Activated CD4-positive, alpha-beta T cell treated with anti-CD3 and anti-CD28 coated beads, Interleukin-2, amount 50 U/mL, for 16 hours (primary cell): Measurements from ENCODE around the gene ZNF438.
"Not testable (repeated sequence)": the region's sequence is repeated elsewhere in the genome, so short reads cannot be mapped to it uniquely, and the experiment has no call there.

Experiments
- DNase-seq: peaks from one replicate; pipeline ENCODE4 v3.0.0-alpha.2; 2020

Gene ZNF438

DNA sequence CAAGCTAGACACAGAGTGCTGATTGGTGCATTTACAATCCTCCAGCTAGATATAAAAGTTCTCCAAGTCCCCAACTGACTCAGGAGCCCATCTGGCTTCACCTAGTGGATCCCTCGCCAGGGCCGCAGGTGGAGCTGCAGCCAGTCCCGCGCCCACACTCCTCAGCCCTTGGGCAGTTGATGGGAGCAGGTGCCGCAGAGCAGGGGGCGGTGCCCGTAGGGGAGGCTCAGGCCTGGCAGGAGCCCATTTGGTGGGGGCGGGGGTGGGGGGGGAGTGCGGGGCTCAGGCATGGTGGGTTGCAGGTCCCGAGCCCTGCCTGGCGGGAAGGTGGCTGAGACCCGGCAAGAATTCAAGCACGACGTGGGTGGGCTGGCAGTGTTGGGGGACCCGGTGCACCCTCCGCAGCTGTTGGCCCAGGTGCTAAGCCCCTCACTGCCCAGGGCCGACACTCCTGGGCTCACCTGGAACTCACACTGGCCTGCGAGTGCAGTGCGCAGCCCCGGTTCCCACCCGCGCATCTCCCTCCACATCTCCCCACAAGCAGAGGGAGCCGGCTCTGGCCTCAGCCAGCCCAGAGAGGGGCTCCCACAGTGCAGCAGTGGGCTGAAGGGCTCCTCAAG, 101.7 kb downstream of the ZNF438 start:
- no peak for DNase-seq

DNA sequence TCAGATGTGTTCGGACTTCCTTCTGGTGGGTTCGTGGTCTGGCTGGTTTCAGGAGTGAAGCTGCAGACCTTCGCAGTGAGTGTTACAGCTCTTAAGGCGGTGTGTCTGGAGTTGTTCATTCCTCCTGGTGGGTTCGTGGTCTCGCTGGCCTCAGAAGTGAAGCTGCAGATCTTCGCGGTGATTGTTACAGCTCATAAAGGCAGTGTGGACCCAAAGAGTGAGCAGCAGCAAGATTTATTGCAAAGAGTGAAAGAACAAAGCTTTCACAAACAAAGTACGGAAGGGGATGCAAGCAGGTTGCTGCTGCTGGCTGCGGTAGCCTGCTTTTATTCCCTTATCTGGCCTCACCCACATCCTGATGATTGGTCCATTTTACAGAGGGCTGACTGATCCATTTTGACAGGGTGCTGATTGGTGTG, 102.3 kb downstream of the ZNF438 start:
- DNase-seq = peak; percentile 10

DNA sequence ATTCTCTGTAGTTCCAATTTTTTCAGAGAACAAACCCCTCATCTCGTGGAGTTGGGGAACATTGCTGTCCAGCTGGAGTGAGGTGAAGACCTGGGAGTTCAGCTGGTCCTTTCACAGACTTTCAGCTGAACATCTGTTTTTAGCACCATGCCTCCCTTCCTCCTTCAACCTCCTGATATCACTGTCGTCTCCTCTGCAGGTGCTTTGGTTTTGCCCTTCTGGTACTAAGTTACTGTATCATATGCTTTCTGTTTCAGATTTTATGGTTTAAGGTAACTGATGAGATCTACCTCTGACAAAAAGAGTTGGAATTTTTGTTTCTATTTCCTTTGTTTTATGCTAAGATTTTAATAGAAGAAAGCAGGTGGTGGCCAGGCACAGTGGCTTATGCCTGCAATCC, 102.9 kb downstream of the ZNF438 start:
- no peak for DNase-seq

DNA sequence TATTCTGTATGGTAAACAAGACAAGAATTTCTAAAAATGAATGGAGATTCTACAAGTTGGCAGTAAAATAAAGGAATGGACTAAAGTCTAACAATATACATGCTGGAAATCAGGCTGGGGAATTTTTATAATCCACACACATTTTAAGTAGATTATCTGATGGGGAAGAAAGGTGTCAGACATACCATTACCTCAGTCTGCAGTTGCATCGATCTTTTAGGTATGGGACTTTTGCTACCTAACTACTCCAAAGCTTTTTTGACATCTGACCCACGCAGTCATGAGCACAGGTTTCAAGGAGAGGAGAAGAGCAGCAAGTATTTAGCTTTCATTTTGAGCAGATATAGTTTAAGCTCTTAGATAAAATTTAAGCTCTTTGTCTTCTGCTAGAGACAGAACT, 113.0 kb downstream of the ZNF438 start:
- DNase-seq = no peak

DNA sequence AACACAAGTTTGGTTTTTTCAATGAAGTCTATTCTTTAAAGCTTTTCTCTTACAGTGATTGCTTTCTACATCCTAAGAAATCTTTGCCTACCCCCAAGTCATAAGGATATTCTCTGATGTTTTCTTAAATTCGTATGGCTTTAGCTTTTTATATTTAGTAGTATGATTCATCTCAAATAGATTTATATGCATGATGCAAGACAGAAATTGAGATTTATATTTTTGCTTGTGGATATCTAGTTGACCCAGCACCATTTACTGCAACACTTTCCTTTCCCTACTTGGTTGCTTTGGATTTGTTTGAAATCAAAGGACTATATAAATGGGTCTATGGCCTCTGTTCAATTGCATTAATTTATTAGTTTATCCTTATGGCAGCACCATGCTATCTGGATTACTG, 113.9 kb downstream of the ZNF438 start:
- no peak for DNase-seq

DNA sequence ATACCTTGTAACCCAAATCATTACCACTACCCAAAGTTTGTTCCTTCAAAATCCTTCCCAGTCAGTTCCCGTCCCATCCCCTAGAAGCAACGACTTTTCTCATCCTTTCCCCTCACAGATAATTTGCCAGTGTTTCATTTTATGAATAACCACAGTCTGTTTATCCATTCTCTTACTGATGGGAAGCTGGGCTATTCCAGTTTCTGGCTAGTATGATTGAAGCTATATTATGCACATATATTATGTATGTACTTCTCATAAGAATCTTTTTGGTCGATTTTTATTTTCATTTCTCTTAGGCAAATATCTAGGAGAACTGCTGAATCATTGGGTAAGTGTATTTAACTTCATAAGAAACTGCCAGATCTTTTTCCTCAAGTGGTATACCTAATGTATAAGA, 114.6 kb downstream of the ZNF438 start:
- DNase-seq = no peak

DNA sequence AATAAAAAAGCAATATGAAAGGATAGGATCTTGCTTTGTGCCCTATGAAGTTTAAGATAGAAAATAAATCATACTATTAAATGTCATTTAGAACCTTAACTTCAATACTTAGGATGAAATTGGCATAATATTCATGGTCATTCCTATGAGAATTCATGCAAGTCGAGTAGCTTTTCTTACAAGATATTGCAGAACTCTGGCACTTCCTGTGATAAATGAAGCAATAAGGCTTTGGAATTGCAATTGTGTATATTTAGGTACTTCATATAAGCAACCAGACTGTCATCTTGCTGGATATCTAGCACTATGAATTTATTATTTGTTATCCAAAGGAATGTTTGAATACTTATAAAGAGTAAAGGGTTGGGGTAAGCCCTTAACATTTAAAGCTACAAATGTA, 116.5 kb downstream of the ZNF438 start:
- DNase-seq = no peak

DNA sequence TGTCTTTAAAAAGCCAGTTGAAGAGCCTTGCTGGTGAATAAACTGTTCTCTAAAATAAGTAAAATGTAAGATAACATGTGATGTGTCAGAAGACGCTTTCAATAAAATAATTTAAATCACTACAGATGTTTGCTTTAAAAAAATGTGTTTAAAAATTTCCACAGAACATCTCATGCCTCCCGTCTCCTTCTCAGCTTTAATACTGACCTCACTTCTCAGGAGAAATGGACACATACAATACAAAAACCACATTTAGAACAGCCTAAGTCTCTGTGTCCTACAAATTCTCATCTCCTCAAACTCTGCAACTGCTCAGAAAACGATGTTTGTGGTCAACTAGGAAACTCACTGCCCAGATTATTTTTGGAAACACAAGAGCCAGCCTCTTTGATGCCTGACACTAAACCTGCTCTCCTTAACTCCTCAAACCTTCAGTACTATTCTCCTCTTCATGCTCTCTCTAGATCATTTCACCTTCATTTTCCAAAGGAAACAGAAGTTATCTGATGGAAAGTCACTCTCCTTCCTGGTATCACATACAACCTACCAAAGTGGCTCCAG, 120.3 kb downstream of the ZNF438 start:
- DNase-seq = no peak

DNA sequence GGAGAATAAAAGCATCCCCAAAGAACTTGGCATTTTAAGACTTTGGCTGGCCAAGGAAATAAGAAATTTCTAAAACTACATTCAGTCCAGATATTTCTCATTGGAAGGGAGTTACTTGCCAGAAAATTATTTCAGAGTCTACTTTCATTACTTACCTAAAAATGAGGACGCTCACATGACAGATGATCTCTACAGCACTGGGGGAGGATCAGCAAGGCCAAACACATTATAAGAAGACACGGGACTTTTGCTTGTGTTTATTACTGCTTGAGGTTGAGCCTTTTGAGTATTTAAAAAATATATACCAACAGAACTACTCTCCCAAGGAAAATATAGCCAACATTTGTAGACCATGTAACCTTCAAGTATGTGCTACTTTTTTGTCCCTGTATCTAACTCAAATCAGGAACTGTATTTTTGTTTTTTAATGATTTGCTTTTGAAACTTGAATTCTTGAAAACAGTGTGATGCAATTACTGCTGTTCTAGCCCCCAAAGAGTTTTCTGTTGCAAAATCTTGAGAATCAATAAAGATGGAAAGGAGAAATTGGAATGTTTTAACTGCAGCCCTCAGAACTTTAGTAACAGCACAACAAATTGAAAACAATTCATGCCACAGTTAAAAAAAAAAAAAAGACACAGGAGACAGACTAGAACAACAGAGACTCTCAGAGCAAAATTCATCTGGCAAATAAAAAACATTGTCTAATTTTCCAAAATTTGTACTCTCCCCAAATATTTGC, 128.1 kb downstream of the ZNF438 start:
- no peak for DNase-seq

DNA sequence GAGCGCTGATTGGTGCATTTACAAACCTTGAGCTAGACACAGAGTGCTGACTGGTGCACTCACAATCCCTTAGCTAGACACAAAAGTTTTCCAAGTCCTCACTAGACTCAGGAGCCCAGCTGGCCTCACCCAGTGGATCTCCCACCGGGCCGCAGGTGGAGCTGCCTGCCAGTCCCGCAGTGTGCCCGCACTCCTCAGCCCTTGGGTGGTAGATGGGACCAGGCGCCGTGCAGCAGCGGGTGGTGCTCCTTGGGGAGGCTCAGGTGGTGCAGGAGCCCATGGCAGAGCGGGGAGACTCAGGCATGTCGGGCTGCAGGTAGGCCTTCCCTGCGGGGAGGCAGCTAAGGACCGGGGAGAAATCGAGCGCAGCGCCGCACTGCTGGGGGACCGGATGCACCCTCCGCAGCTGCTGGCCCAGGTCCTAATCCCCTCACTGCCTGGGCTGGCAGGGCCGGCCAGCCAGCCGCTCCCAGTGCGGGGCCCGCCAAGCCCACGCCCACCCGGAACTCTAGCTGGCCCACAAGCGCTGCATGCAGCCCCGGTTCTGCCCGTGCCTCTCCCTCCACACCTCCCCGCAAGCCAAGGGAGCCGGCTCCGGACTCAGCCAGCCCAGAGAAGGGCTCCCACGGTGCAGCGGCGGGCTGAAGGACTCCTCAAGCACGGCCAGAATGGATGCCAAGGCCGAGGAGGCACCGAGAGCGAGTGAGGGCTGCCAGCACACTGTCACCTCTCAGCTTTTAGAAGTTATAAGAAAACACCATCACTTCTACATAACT, 128.9 kb downstream of the ZNF438 start:
- no peak for DNase-seq

DNA sequence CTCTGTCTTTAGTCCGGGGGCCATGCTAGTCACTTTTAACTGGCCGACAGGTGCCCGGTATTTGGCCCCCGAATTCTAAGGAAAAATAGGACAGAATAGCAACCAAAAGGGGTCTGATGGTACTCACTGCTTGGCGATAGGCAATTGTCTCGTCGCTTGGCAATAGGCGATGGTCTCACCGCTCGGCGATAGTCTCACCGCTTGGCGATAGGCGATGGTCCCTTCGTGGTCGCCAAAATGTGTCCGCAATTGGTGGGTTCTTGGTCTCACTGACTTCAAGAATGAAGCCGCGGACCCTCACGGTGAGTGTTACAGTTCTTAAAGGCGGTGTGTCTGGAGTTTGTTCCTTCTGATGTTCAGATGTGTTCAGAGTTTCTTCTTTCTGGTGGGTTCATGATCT, 130.2 kb downstream of the ZNF438 start:
- DNase-seq = not testable (repeated sequence)

DNA sequence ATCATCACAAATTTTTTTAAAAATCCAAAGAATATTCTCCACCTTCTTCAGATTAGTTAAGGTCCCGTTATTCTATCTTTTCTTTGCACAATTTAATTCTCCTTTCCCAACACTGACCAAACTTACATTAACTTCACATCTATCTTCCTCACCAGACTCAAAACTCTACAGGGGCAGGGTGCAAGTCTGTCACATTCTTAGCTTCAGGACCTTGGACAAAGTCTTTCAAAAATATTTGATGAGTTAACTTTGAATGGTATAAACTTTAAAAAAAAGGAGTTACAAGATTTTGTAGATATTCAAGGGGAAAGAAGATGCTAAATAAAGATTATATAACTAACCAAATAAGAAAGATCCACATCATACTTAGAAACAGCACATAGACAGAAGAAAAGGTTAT, 132.7 kb downstream of the ZNF438 start:
- DNase-seq = no peak

DNA sequence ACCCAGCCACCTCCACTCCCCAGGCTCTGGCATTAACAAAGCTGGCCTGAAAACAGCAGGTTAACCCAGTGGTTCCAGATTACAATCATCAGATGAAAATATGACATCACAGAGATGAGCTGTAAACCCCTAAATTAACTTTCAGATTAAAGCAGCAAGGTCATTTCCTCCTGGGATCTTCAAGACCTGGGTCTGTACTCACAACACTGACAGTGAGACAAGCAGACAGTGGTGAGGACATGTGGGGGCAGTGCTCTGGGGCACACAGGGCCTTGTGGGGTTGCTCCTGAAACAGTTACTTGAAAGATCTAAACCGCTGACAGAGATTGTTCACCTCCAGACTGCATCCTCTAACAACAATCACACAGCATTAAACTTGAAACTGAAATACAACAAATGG, 134.1 kb downstream of the ZNF438 start:
- peak; percentile 46 for DNase-seq

DNA sequence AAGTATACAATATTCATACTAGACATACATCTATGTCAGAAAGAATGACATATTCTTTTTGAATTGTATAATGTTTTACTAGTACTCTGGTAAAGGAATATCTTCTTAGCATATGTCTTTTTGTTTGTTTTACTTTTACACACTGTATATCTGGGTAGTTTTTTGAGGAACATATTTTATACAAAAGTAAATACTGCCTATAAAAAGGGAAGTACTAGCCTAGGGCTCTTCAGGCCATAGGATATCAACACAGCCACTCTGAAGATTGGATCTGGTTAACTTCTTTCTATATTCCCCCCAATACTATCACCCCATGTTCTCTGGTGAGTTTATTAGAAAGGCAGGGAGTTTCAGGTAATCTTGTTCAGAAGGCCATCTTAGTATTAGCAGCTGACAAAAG, 134.6 kb downstream of the ZNF438 start:
- no peak for DNase-seq

DNA sequence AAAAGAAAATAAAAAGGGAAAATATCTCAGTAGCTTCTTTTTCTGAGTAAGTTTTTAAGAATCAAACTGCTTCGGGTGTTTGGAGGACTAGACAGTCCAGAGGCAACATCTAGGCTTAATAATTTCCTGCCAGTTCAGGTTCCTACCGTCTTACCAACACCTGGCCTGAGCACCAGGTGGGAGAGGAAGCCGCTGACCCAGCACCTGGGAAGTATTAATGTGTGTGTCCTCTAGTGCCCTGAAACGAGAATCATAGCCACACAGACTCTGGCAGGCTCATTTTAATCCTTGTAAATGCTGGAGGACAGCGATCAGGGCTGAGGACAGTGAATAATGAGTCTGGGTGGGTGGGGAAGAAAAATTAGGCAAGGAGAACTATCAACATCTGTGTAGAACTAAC, 137.4 kb downstream of the ZNF438 start:
- no peak for DNase-seq

DNA sequence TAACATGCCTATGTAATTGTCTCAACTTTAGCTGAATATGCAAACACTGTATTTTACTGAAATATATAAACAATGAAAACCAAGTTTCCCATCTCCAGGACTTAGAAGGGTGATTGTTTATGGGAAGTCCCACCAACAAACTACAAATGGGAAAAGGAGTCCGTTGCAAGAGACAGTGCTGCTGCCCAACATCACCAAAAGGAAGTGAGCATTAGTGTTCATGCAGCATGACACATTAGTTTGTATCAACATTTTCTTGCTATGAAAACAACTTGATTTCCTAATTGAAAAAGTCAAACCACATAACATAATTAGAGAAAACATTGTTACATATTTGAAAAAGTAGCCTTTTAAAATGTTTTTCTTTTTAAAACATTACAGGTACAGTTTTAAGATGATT, 138.5 kb downstream of the ZNF438 start:
- DNase-seq = no peak

DNA sequence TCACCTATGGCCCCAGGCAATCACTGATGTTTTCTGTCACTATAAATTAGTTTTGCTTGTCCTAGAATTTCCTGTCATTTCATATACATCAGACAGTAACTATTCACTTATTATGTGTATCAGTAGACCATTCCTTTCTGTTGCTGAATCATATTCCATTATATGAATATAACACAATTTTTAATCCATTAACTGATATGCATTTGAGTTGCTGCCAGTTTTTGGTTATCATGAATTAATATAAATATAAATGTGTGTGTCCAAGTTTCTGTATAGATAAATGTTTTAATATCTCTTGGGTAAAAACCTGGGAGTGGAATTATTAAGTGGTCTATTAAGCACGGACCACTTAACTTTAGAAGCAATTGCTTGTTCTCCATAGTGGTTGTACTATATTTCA, 143.8 kb downstream of the ZNF438 start:
- DNase-seq = no peak

DNA sequence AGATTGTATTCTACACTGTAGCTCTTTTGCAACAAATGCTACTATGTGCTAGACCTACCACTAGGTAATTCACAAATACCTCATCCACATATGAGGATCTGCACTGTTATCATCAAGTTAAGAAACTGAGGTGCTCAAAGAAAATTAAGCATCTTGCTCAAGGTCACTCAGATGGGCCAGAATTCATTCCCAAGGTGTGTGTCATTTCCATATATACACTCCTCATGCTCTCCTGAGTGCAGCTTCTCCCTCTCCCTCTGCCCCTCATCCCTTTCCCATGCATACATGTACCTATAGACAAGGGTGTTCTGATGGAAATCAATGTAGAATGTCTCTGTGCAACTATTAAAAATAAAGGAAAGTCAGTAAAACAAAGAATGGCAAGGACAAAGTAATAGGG, 146.2 kb downstream of the ZNF438 start:
- no peak for DNase-seq

DNA sequence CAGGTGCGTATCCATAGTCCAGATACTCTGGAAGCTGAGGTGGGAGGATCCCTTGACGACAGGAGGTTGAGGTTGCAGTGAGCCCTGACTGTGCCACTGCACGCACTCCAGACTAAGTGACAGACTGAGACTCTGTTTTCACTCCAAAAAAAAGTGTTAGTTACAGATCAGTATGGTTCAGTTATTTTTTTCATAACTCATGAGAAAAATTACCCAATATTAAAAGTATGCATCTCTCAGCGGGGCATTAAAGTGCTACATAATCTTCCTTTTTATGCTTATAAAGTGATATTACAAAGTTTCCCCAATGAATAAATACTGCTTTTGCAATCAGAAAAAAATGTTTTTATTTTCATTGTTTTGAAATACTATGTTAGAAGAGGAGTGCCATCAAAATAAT, 147.9 kb downstream of the ZNF438 start:
- no peak for DNase-seq

DNA sequence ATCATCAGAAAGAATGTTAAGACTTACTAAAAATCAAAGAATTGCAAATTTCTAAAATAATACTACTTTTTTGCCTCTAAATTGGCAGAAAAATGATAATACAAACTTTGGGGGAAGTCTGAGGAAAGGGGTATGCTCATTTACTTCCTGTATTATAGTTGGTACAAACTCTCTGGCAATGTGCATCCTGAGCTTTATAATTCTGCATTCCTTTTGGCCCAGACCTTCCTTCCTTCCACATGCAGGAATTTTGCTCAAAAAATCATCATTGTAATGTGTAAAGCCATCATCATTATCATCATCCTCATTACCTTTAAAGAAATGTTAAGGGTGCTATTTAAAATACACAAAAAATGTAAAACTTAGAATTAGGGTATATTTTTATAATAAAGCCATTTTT, 148.5 kb downstream of the ZNF438 start:
- DNase-seq = no peak

DNA sequence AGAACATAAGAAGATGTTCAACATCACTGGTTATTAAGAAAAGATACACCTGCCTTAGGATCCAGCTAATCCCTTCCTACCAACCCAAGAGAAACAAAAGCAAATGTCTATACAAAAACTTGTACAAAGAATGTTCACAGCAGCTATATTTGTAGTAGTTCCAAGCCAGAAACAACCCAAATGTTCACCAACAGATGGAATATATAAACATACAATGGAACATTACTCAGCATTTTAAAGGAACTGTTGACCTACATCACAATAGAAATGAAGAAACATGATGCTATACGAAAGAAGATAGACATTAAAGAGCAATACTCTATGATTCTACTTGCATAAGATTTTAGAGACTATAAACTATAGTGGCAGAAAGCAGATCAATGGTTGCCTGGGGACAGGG, 149.4 kb downstream of the ZNF438 start:
- DNase-seq = no peak

DNA sequence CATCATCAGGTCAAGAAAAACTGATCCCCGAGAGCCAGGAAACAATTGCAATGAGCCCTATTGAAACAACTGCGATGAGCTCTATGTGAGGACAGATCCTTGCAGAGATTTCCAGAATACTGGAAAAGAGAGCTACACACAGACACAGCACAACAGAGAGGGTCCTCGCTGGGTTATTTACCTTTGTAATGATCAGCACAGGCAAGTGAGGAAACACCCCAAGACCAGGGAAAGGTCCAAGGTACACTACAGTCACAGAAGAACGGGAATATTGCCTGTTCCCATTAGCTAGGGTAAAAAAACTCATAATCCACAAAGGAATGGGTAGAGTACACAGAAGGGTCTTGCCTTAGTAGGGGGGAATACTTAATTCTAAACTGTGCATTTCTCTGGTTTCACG, 152.7 kb downstream of the ZNF438 start:
- DNase-seq = no peak

DNA sequence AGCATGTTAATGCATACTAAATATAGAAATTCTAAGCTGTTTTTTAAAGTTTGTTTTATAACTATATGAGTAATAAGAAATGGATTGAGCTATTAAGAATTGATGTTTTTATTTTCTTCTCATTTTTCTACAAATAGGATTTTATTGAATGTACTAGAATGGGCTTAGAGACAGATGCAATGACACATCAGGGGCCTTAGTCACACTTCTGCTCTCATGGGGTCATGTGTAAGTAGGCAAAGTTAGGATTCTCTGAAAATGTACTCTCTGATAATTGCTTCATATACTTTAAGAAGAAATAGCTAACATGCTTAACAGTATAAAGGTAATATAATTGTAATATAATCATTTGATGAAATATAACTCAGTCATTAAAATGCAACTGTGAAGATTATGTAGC, 154.6 kb downstream of the ZNF438 start:
- no peak for DNase-seq

DNA sequence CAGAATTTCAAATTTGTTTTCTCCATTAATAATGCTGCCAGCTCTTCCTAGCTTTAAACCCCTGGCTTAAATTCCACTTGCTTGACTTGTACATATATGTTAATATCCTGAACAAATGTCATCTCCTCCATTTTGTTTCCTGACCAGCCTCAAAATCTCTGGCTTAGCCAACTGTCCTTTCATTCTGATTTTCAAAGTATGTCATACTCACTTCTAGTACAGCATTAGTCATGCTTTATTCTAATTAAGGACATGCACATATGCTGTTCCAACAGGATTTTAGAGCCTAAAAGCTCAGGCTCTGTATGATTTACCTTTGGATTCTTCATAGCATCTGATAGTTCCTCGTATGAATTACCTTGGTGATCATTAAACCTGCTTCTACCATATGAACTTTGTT, 158.3 kb downstream of the ZNF438 start:
- DNase-seq = no peak
